Fibroblast of lung (primary cell): Measurements from ENCODE around the gene LRMDA.

Experiments used
- CTCF ChIP-seq, 2 donors: IDR thresholded peaks in 1 of 2; conservative IDR thresholded peaks in 1 of 2; 1 replicate in 1 of 2; 2 replicates in 1 of 2; pipeline ENCODE4 v1.5.1; 2011 to 2012; ENCODE audit warnings: low read length in 2 of 2, control low read depth in 1 of 2, inconsistent platforms in 1 of 2, low read depth in 1 of 2, mild to moderate bottlenecking in 1 of 2
- EZH2 ChIP-seq: IDR thresholded peaks from 2 replicates; pipeline ENCODE4 v1.5.1; 2012; ENCODE audit warnings: low read length, control low read depth, mild to moderate bottlenecking; ENCODE audit errors: missing control alignments

- TF ChIP-seq CTCF (conservative IDR thresholded peaks at IDR 0.05 in 1 of 2, IDR thresholded peaks at IDR 0.05 in 1 of 2; ENCODE audit: low read depth in 1 of 2, low read length in 2 of 2) (no peak), EZH2 (no peak)
These were observed 878.5 kb downstream of the LRMDA start for GRCh38 chr10:76309741-76310587.
